Stimulated activated CD8-positive, alpha-beta memory T cell treated with anti-CD3 and anti-CD28 coated beads, Interleukin-7, amount 100 ng/mL, for 48 hours (primary cell): ENCODE results near the gene REXO5.
"Not testable (repeated sequence)": the region's sequence is repeated elsewhere in the genome, so short reads cannot be mapped to it uniquely, and the experiment has no call there.

Experiments
- DNase-seq, 2 donors: peaks; one replicate each; pipeline ENCODE4 v3.0.0-alpha.2; 2020; ENCODE audit warnings: low read depth in 1 of 2; ENCODE audit errors: extremely low read depth in 1 of 2

Gene REXO5

DNA sequence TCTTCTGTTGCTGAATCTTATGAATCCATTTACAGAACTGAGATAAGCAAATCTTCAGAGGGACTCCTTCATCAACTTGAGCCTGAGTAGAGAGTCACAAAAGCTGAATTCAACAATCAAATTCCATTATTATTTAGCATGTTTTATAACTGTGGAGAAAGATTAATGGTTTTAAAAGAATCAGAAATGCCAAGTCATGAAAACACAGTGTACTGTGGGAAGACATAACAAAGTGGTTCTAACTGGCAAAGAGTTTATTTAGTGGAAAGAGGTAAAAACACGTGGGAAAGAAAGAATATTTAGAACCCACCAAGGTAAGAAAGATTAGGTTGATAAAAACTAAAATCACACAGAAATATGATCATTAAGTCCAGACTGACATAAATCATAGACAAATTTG is 5.0 kb upstream of the REXO5 start:
- no peak for DNase-seq

GRCh38 chr16:20803192-20803560 is 3.2 kb upstream of the REXO5 start:
- DNase-seq = no peak

DNA sequence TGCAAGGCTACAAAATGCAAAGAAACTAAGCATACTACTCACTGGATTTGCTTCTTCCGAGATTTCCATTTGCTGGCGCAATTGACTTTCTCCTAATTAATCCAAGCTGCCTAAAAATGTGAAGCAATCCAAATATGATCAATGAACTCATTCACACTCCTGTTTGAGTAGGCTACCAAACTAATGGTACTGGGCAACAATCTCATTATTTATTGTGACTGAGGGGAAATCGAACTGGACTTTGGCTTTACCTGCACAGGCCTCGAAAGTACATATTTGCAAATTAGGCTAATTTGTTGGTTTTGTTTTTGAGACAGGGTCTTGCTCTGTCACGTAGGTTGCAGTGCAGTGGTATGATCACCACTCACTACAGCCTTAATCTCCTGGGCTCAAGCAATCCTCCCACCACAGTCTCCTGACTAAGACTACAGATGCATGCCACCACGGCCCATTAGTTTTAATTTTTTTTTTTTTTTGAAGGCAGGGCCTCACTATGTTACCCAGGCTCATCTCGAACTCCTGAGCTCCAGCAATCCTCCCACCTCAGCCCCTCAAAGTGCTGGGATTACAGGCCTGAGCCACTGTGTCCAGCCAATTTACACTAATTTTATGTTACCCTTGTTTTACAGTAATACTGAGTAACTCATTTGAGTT is 2.6 kb upstream of the REXO5 start:
- DNase-seq = no peak

DNA sequence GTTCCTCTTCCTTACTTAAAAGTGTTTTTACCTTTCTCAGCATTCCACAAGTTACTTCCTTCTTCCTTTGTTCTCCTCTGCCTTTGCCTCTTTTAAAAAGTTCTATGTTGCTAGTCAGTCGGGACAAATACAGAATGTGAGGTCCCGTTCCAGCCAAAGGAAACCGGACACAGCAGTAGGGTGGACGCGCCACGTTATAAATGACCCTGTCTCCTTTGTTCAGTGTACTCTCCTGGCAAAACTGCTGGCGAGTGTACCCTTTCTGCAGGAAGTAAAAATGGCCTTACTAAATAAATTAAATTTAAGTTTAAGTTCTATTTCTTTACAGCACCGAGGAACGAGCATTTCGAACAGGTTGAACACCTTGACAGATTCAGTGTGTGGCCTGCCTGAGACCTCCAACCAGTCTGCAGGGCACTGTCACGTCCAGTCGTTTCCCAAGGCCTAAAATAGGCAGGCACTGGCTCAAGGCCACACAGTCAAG is 601 bp upstream of the REXO5 start:
- DNase-seq = not testable (repeated sequence)

GRCh38 chr16:20807862-20808261 is 1.5 kb downstream of the REXO5 start:
- DNase-seq = no peak

DNA sequence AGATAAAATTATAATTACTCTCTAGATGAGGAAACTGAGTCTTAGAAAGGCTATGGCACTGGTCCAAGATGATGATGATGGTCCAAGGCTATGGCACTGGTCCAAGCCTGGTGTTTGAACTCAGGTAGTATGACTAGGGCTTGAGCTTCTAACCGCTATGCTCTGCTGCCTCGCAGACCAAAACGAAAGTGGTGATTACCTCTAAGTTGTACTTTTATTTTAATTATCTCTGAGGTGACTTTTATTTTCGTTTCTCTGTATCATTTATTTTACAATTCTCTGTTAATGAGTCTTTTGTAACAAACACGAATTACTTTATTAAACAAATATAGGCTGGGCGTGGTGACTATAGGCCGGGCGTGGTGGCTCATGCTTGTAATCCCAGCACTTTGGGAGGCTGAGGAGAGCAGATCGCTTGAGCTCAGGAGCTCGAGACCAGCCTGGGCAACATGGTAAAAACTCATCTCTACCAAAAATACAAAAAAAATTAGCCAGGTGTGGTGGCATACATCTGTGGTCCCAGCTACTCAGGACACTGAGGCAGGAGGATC is 5.6 kb downstream of the REXO5 start:
- no peak for DNase-seq

GRCh38 chr16:20812510-20812909 is 6.2 kb downstream of the REXO5 start:
- no peak for DNase-seq

DNA sequence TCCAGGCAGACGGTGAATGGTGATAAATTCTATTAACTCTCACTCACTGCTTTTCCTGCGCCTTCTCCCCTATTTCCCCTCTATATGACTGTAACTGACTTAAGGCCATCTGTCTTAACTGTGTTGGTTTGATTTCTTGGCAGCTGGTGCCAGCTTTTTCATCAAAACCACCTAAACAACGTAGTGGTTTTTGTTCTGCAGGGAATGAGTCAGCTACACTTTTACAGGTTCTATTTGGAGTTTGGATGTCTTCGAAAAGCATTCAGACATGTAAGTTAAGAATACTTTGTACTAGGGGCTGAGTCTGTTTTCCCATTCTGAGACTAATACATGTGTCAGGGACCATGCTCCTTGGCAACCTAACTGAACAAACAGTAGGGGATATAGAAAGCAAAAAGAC is 8.5 kb downstream of the REXO5 start:
- DNase-seq = no peak

DNA sequence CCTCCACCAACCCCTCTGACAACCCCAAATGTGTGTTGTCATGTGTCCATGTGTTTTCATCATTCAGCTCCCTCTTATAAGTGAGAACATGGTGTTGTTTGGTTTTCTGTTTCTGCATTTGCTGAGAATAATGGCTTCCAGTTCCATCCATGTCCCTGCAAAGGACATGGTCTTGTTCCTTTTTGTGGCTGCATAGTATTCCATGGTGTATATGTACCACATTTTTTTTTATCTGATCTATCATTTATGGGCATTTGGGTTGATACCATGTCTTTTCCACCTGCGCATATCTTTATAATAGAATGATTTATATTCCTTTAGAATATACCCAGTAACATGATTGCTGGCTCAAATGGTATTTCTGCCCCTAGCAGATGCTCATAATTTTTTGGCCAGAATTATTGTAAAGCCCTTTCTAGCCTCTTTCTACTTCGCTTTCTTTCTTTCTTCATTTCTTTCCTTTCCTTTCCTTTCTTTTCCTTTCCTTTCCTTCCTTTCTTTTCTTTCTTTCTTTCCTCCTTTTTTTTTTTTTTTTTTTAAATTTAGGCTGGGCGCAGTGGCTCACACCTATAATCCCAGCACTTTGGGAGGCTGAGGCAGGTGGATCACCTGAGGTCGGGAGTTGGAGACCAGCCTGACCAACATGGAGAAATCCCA is 12.7 kb downstream of the REXO5 start:
- DNase-seq = no peak

DNA sequence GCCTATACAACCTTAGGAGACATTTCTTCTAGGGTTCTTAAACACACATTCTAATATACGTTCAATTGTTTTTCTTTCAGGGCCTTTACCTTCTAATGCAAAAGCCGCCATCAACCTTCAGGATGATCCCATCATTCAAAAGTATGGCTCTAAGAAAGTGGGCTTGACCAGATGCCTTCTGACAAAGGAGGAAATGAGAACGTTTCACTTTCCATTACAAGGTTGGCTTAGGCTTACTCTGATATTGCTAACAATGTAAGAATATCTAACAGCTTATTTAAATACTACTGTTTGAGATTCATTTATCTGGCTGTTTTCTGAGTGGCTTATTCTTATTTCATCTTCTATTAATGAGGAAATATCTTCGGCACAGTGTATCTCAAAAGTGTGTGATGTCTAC is 15.4 kb downstream of the REXO5 start:
- DNase-seq = no peak

- no peak for DNase-seq
These were observed 16.4 kb downstream of the REXO5 start for GRCh38 chr16:20822521-20823325.

DNA sequence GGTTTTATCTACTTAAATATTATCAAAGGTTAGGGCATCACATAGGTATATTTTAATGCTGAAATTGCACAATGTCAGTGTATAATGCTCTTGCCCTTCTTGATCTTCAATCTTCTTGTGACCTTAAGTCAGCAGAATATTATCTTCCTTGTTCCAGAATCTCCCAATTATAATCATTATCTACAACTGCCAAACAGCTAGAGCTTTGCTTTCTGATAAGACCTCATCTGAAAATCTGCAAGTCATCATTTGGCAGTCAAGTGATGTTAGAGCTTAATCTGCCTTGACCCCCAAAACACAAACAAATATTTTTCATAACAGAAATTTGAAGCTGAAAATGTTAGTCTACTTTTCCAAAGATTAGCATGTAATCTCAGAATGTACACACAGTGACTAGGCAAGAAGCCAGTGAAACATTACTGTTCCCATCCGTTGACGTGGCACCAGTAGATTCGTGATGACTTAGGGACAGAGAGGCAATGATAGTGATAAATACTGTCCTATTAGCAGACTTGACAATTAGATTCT is 19.8 kb downstream of the REXO5 start:
- no peak for DNase-seq

DNA sequence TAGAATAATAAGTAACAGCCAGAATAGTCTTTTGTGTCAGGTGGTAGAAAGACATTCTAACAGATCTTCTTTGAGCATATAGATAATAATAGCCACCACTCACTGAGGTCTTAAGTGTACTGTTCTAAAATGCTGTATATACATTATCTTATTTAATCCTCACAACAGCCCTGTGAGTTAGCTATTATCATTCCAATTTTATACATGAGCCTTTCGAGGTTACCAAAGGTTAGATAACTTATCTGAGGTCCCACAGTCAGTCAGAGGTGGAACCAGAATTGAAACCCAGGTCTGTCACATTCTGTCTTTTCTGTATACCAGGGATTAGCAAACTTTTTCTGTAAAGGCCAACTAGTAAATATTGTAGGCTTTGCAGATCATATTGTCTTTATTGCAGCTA is 23.2 kb downstream of the REXO5 start:
- DNase-seq = no peak

DNA sequence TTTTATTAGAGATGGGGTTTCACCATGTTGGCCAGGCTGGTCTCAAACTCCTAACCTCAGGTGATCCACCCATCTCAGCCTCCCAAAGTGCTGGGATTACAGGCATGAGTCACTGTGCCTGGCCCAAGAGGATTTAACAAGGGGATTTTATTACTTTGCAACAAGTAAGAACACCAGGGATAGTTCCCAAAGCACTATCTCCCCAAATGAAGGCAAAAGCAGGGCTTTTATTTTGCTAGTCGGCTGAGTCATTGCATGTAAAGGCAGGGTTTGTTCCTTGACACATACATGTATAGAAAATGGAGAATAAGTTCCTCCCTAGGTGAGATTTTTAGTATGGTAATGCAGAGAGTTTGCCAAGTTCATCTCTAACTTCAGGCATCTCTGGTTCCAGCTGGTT is 24.0 kb downstream of the REXO5 start:
- no peak for DNase-seq

DNA sequence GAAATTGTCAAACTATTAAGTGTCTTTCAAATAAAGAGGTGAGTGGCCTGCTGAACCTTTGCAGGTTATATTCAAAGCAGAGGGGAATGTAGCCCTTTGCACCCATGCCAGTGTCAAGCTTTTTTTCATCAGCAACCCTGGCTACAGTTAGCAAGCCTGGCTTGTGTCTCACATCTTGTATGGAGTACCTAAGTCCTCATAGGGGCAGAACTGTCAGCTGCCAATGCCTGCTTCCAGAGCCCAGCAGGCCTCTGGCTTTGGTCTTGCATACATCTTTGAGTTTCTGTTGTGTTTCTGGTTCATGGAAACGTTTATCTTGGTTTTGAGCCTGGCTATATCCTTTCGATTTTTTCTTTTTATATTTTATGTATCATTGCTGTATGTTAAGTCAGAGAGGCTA is 26.8 kb downstream of the REXO5 start:
- DNase-seq = no peak

DNA sequence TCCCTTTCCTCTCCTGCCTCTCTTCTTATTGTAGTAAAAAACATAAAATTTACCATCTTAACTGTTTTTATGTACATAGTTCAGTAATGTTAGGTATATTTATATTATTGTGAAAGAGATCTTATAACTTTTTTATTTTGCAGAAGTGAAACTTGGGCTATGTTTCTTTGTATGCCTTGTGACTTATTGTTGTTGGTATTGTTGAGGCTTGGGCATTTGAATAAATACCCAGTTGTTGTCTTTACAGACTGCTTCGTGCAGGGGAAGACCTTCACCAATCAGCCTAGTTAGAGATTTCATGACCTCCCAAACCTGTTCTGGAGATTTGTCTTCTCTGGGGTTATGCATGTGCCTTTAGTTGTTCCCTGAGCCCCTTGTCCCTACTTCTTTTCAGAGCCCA is 31.9 kb downstream of the REXO5 start:
- no peak for DNase-seq

DNA sequence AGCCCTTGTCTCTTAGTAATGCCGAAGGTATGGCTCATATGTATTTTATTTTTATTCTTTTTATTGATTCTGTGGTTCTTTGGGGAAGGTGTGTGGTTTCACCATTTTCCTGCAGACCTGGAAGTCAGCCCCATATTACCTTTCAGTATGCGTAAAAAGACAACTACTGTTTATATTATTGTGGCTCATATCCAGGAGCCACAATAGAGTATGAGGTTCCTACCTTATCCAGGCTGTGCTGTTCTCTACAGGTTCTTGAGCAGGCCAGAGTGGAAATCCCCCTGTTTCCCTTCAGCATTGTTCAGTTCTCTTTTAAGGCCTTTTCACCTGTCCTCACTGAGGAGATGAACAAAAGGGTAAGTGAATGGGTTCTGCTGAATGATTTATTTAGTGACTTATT is 33.2 kb downstream of the REXO5 start:
- no peak for DNase-seq

- DNase-seq = no peak
These were observed 37.7 kb downstream of the REXO5 start for GRCh38 chr16:20844054-20844453.

DNA sequence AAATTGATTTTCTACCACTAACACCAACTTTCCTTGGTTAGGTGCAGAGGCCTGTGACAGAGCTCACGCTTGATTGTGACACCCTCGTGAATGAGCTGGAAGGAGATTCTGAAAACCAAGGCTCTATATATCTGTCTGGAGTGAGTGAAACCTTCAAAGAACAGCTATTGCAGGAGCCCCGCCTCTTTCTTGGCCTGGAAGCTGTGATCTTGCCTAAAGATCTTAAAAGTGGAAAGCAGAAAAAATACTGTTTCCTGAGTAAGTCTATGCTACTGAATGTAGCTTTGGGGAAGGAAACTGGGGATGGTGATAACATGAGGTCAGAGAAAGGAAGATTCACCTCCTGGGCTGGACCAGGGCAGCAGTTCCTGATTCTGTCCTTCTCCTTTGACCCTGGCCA is 38.3 kb downstream of the REXO5 start:
- peak in 1 of 2 donors; percentile 8 for DNase-seq

DNA sequence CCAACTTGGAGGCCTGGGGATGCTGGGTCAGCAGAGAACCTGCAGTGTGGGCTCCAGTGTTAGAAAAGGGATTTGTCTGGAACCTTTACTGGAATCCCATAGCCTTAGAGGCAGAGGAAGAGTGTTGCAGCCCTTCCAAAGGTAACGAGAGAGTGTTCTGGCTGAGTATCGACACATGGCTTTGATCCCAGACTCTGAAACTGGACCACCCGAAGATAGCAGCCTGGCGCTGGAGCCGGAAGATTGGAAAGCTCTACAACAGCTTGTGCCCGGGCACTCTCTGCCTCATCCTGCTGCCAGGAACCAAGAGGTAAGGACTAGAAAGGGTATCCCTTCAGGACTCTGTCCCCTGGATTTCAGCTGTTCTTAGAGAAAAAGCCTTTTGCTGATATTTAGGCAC is 39.7 kb downstream of the REXO5 start:
- no peak for DNase-seq

DNA sequence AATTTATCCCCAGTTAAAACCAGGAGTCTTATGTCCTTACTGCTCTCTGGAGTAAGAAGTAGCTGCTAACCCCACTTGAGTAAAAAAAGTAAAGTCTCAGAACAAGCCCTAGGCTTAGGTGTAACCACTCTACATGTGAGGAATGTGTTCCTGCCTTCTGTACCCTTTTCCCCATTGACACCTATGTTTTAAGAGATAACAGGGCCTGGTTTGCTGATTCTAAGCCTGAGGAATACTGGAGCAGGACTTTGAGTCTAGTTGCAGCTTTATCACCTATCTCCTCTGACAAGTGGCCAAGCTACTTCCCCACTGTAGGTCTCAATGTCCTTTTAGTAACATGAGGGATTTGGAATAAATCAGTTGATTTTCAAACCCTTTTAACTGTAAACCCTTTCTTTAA is 40.2 kb downstream of the REXO5 start:
- no peak for DNase-seq
